RKO (cell line): ENCODE data around the gene CARMIL1.

Source experiments
- DNase-seq: peaks from one replicate; pipeline ENCODE4 v3.0.0-alpha.2; 2016; ENCODE audit warnings: low spot score

Gene CARMIL1

GRCh38 chr6:25334793-25335192, 55.6 kb downstream of the CARMIL1 start:
- no peak for DNase-seq

GRCh38 chr6:25336996-25337395, 57.8 kb downstream of the CARMIL1 start:
- DNase-seq = no peak

- no peak for DNase-seq
Observed at GRCh38 chr6:25337431-25337830, 58.3 kb downstream of the CARMIL1 start.

GRCh38 chr6:25340431-25341202, 61.4 kb downstream of the CARMIL1 start:
- DNase-seq = no peak

- no peak for DNase-seq
Observed at GRCh38 chr6:25341203-25341552, 62.0 kb downstream of the CARMIL1 start.

- DNase-seq = no peak
Observed at GRCh38 chr6:25341923-25342619, 62.9 kb downstream of the CARMIL1 start.

GRCh38 chr6:25342802-25343201, 63.6 kb downstream of the CARMIL1 start:
- DNase-seq = no peak

- DNase-seq = no peak
Observed at GRCh38 chr6:25343984-25344383, 64.8 kb downstream of the CARMIL1 start.

GRCh38 chr6:25344827-25345226, 65.7 kb downstream of the CARMIL1 start:
- no peak for DNase-seq

GRCh38 chr6:25346064-25346463, 66.9 kb downstream of the CARMIL1 start:
- DNase-seq = no peak

- no peak for DNase-seq
Observed at GRCh38 chr6:25350573-25350972, 71.4 kb downstream of the CARMIL1 start.

GRCh38 chr6:25351485-25351884, 72.3 kb downstream of the CARMIL1 start:
- no peak for DNase-seq

GRCh38 chr6:25352285-25352684, 73.1 kb downstream of the CARMIL1 start:
- DNase-seq = no peak

GRCh38 chr6:25354078-25354932, 75.1 kb downstream of the CARMIL1 start:
- no peak for DNase-seq

- no peak for DNase-seq
Observed at GRCh38 chr6:25359191-25359861, 80.2 kb downstream of the CARMIL1 start.

- DNase-seq = no peak
Observed at GRCh38 chr6:25359891-25360290, 80.7 kb downstream of the CARMIL1 start.

- peak; percentile 18 for DNase-seq
Observed at GRCh38 chr6:25360621-25361020, 81.4 kb downstream of the CARMIL1 start.

GRCh38 chr6:25363427-25363826, 84.3 kb downstream of the CARMIL1 start:
- DNase-seq = no peak

- no peak for DNase-seq
Observed at GRCh38 chr6:25365154-25365553, 86.0 kb downstream of the CARMIL1 start.

- DNase-seq = no peak
Observed at GRCh38 chr6:25366903-25367545, 87.8 kb downstream of the CARMIL1 start.

- no peak for DNase-seq
Observed at GRCh38 chr6:25369036-25369432, 89.9 kb downstream of the CARMIL1 start.
